ENCODE results near the gene HBS1L. TPM values are rescaled to one million over a fixed set of nuclear protein-coding genes. Genes with fewer than 3 reads are reported as not detected.
A peak's percentile ranks its signal among the peaks of the same experiment; 100 is the strongest.

Gene HBS1L
- total and polyA plus RNA-seq, 7 experiments from 2014 or later, result 61.4 to 112 (median 81.0) TPM

GRCh38 chr6:135021310-135022049 lies 33.1 kb downstream of the HBS1L start:
- ChIA-PET CTCF (interaction anchor here (0.6 to 1.6 kb wide), 8 partner anchors 19 to 705 kb away, joined by 3 to 6 read pairs (median 4); no protein-coding TSS in a partner anchor), POLR2A (interaction anchor here (0.6 to 1.8 kb wide), 10 partner anchors 10 to 846 kb away, joined by 3 to 9 read pairs (median 5); partner anchors contain the start of gene HBS1L)
- ATAC-seq (no peak), DNase-seq (no peak)
- Histone ChIP-seq H3K4me3 (ENCODE audit: low read length) (no peak overlapping the region), H3K27ac (ENCODE audit: low read depth, low read length) (peak overlapping the region; percentile 57), H3K4me1 (ENCODE audit: control insufficient read depth in 2 of 2, insufficient read depth in 2 of 2, low read length in 2 of 2) (peaks cover 0 to 43% of the 10 kb centered on the region in 2 donors), H3K36me3 (ENCODE audit: control insufficient read depth in 2 of 3, insufficient read depth in 3 of 3, low read length in 3 of 3) (no peaks in the 10 kb centered on the region), H3K9me3 (ENCODE audit: control insufficient read depth in 2 of 3, low read length in 3 of 3) (no peaks in the 10 kb centered on the region), H3K27me3 (ENCODE audit: control insufficient read depth in 2 of 2, insufficient read depth in 2 of 2, low read length in 2 of 2) (no peaks in the 10 kb centered on the region)
- intact Hi-C loops (cut with micrococcal nuclease), result loop anchor here in 1 of 2 donors (1.0 to 2.0 kb wide), 2 partner anchors 7 to 23 kb away; no protein-coding TSS in a partner anchor
- H3K27ac Mint-ChIP-seq, result peak overlapping the region in 7 of 9 donors; percentile 19 to 91 (median 84)
- no peaks in the 10 kb centered on the region for H3K9me3 Mint-ChIP-seq
- H3K36me3 Mint-ChIP-seq, result peaks cover 0 to 17% (median 3%) of the 10 kb centered on the region in 5 donors
- no peaks in the 10 kb centered on the region for H3K27me3 Mint-ChIP-seq
- H3K4me1 Mint-ChIP-seq, result peaks cover 20 to 88% (median 77%) of the 10 kb centered on the region in 7 donors
- peak overlapping the region in 9 of 10 donors; percentile 2 to 75 (median 65) for H3K4me3 Mint-ChIP-seq

GRCh38 chr6:135018941-135019340 lies 35.7 kb downstream of the HBS1L start:
- Mint-ChIP-seq H3K9me3 (no peaks in the 10 kb centered on the region), H3K4me1 (peaks cover 26 to 87% (median 75%) of the 10 kb centered on the region in 7 donors), H3K27ac (peak overlapping the region in 8 of 9 donors; percentile 44 to 91 (median 81)), H3K4me3 (peak overlapping the region in 5 of 10 donors; percentile 1 to 34 (median 25)), H3K27me3 (no peaks in the 10 kb centered on the region), H3K36me3 (peaks cover 0 to 13% (median 0%) of the 10 kb centered on the region in 5 donors)
- intact Hi-C loops (cut with micrococcal nuclease), result loop anchor here in 1 of 2 donors (2.0 kb wide), 2 partner anchors 14 to 68 kb away; no protein-coding TSS in a partner anchor
- ChIA-PET POLR2A (no interaction called here), CTCF (interaction anchor here (1.2 to 1.6 kb wide), 2 partner anchors 125 to 150 kb away, joined by 3 to 4 read pairs; no protein-coding TSS in a partner anchor)
- no peaks in the 10 kb centered on the region for H3K27me3 ChIP-seq (ENCODE audit: control insufficient read depth in 2 of 2, insufficient read depth in 2 of 2, low read length in 2 of 2)
- DNase-seq, result no peak
- no peaks in the 10 kb centered on the region for H3K9me3 ChIP-seq (ENCODE audit: control insufficient read depth in 2 of 3, low read length in 3 of 3)
- no peaks in the 10 kb centered on the region for H3K36me3 ChIP-seq (ENCODE audit: control insufficient read depth in 2 of 3, insufficient read depth in 3 of 3, low read length in 3 of 3)
- H3K4me1 ChIP-seq (ENCODE audit: control insufficient read depth in 2 of 2, insufficient read depth in 2 of 2, low read length in 2 of 2), result peaks cover 12 to 51% of the 10 kb centered on the region in 2 donors
- ATAC-seq, result peak; percentile 25
- no peak overlapping the region for H3K27ac ChIP-seq (ENCODE audit: low read depth, low read length)
- H3K4me3 ChIP-seq (ENCODE audit: low read length), result no peak overlapping the region

- ChIA-PET POLR2A (interaction anchor here (0.6 kb wide), 1 partner anchor 18 kb away, joined by 3 read pairs; no protein-coding TSS in a partner anchor), CTCF (interaction anchor here (0.6 to 0.8 kb wide), 2 partner anchors 69 to 421 kb away, joined by 3 to 4 read pairs; no protein-coding TSS in a partner anchor)
- Mint-ChIP-seq H3K4me1 (peaks cover 33 to 92% (median 84%) of the 10 kb centered on the region in 7 donors), H3K4me3 (peak overlapping the region in 8 of 10 donors; percentile 43 to 70 (median 58)), H3K27ac (peak overlapping the region in 8 of 9 donors; percentile 71 to 91 (median 82)), H3K36me3 (peaks cover 0 to 17% (median 0%) of the 10 kb centered on the region in 5 donors), H3K27me3 (no peaks in the 10 kb centered on the region), H3K9me3 (no peaks in the 10 kb centered on the region)
- Histone ChIP-seq H3K4me3 (ENCODE audit: low read length) (no peak overlapping the region), H3K27me3 (ENCODE audit: control insufficient read depth in 2 of 2, insufficient read depth in 2 of 2, low read length in 2 of 2) (no peaks in the 10 kb centered on the region), H3K9me3 (ENCODE audit: control insufficient read depth in 2 of 3, low read length in 3 of 3) (no peaks in the 10 kb centered on the region), H3K27ac (ENCODE audit: low read depth, low read length) (peak overlapping the region; percentile 49), H3K36me3 (ENCODE audit: control insufficient read depth in 2 of 3, insufficient read depth in 3 of 3, low read length in 3 of 3) (no peaks in the 10 kb centered on the region), H3K4me1 (ENCODE audit: control insufficient read depth in 2 of 2, insufficient read depth in 2 of 2, low read length in 2 of 2) (peaks cover 18 to 56% of the 10 kb centered on the region in 2 donors)
- DNase-seq, result peak in 3 of 9 donors; percentile 11 to 19 (median 18)
- intact Hi-C loops (cut with micrococcal nuclease), result loop anchor here in 1 of 2 donors (2.0 kb wide), 2 partner anchors 15 to 69 kb away; no protein-coding TSS in a partner anchor
- no peak for ATAC-seq
Measured at GRCh38 chr6:135018052-135018451, 36.6 kb downstream of the HBS1L start.

GRCh38 chr6:135014353-135014832 lies 40.2 kb downstream of the HBS1L start:
- Mint-ChIP-seq H3K4me1 (peaks cover 43 to 85% (median 81%) of the 10 kb centered on the region in 7 donors), H3K27ac (peak overlapping the region; percentile 76 to 94 (median 85)), H3K4me3 (peak overlapping the region; percentile 3 to 83 (median 71)), H3K27me3 (no peaks in the 10 kb centered on the region), H3K9me3 (no peaks in the 10 kb centered on the region), H3K36me3 (peaks cover 0 to 33% (median under 1%) of the 10 kb centered on the region in 5 donors)
- peak in 7 of 9 donors; percentile 25 to 66 (median 52) for DNase-seq
- no peaks in the 10 kb centered on the region for H3K36me3 ChIP-seq (ENCODE audit: control insufficient read depth in 2 of 3, insufficient read depth in 3 of 3, low read length in 3 of 3)
- ChIA-PET CTCF (no interaction called here), POLR2A (interaction anchor here (1.0 kb wide), 2 partner anchors 15 to 21 kb away, joined by 3 read pairs; no protein-coding TSS in a partner anchor)
- peaks cover 18 to 51% of the 10 kb centered on the region in 2 donors for H3K4me1 ChIP-seq (ENCODE audit: control insufficient read depth in 2 of 2, insufficient read depth in 2 of 2, low read length in 2 of 2)
- peak overlapping the region; percentile 8 for H3K4me3 ChIP-seq (ENCODE audit: low read length)
- no peaks in the 10 kb centered on the region for H3K9me3 ChIP-seq (ENCODE audit: control insufficient read depth in 2 of 3, low read length in 3 of 3)
- ATAC-seq, result peak; percentile 89
- H3K27ac ChIP-seq (ENCODE audit: low read depth, low read length), result peak overlapping the region; percentile 62
- H3K27me3 ChIP-seq (ENCODE audit: control insufficient read depth in 2 of 2, insufficient read depth in 2 of 2, low read length in 2 of 2), result no peaks in the 10 kb centered on the region
- intact Hi-C loops (cut with micrococcal nuclease), result loop anchor here (1.0 to 5.0 kb wide), 7 partner anchors 8 to 842 kb away; partner anchors contain the start of gene HBS1L (in 2 of the 2)

GRCh38 chr6:135013211-135013610 lies 41.4 kb downstream of the HBS1L start:
- peaks cover 43 to 85% (median 73%) of the 10 kb centered on the region in 7 donors for H3K4me1 Mint-ChIP-seq
- ChIA-PET CTCF (no interaction called here), POLR2A (no interaction called here)
- H3K27me3 ChIP-seq (ENCODE audit: control insufficient read depth in 2 of 2, insufficient read depth in 2 of 2, low read length in 2 of 2), result no peaks in the 10 kb centered on the region
- no peak overlapping the region for H3K4me3 ChIP-seq (ENCODE audit: low read length)
- peak overlapping the region in 9 of 10 donors; percentile 15 to 71 (median 49) for H3K4me3 Mint-ChIP-seq
- peak overlapping the region; percentile 44 for H3K27ac ChIP-seq (ENCODE audit: low read depth, low read length)
- ATAC-seq (no peak), DNase-seq (no peak)
- H3K27me3 Mint-ChIP-seq, result no peaks in the 10 kb centered on the region
- H3K36me3 ChIP-seq (ENCODE audit: control insufficient read depth in 2 of 3, insufficient read depth in 3 of 3, low read length in 3 of 3), result no peaks in the 10 kb centered on the region
- no peaks in the 10 kb centered on the region for H3K9me3 ChIP-seq (ENCODE audit: control insufficient read depth in 2 of 3, low read length in 3 of 3)
- H3K9me3 Mint-ChIP-seq, result no peaks in the 10 kb centered on the region
- peaks cover 0 to 35% (median 4%) of the 10 kb centered on the region in 5 donors for H3K36me3 Mint-ChIP-seq
- H3K27ac Mint-ChIP-seq, result peak overlapping the region; percentile 76 to 85 (median 82)
- H3K4me1 ChIP-seq (ENCODE audit: control insufficient read depth in 2 of 2, insufficient read depth in 2 of 2, low read length in 2 of 2), result peaks cover 18 to 49% of the 10 kb centered on the region in 2 donors
- intact Hi-C loops (cut with micrococcal nuclease), result loop anchor here in 1 of 2 donors (5.0 kb wide), 1 partner anchor 841 kb away; no protein-coding TSS in a partner anchor

- intact Hi-C loops (cut with micrococcal nuclease), result loop anchor here in 1 of 2 donors (5.0 kb wide), 1 partner anchor 840 kb away; no protein-coding TSS in a partner anchor
Measured at GRCh38 chr6:135012764-135013163, 41.9 kb downstream of the HBS1L start.

More at GRCh38 chr6:135012764-135013163, 41.9 kb downstream of the HBS1L start:
- POLR2A ChIA-PET, result interaction anchor here (1.1 kb wide), 1 partner anchor 137 kb away, joined by 3 read pairs; no protein-coding TSS in a partner anchor
- Histone ChIP-seq H3K27me3 (ENCODE audit: control insufficient read depth in 2 of 2, insufficient read depth in 2 of 2, low read length in 2 of 2) (no peaks in the 10 kb centered on the region), H3K9me3 (ENCODE audit: control insufficient read depth in 2 of 3, low read length in 3 of 3) (no peaks in the 10 kb centered on the region), H3K4me3 (ENCODE audit: low read length) (no peak overlapping the region), H3K4me1 (ENCODE audit: control insufficient read depth in 2 of 2, insufficient read depth in 2 of 2, low read length in 2 of 2) (peaks cover 18 to 49% of the 10 kb centered on the region in 2 donors), H3K36me3 (ENCODE audit: control insufficient read depth in 2 of 3, insufficient read depth in 3 of 3, low read length in 3 of 3) (no peaks in the 10 kb centered on the region), H3K27ac (ENCODE audit: low read depth, low read length) (peak overlapping the region; percentile 44)
- Mint-ChIP-seq H3K9me3 (no peaks in the 10 kb centered on the region), H3K27ac (peak overlapping the region; percentile 76 to 85 (median 82)), H3K36me3 (peaks cover 0 to 34% (median 4%) of the 10 kb centered on the region in 5 donors), H3K4me1 (peaks cover 39 to 85% (median 68%) of the 10 kb centered on the region in 7 donors), H3K4me3 (peak overlapping the region in 8 of 10 donors; percentile 1 to 71 (median 46)), H3K27me3 (no peaks in the 10 kb centered on the region)
- DNase-seq (no peak), ATAC-seq (no peak)
- CTCF ChIA-PET, result no interaction called here
